Neuronal stem cell (in vitro differentiated cells): ENCODE data around the gene WNT6.

ENCODE experiments used
- DNase-seq: peaks from one replicate; pipeline ENCODE4 v3.0.0-alpha.2; 2013; ENCODE audit warnings: low spot score
- H2AFZ ChIP-seq: one replicate; pipeline ENCODE4 v1.6.1; 2013; ENCODE audit warnings: mild to moderate bottlenecking, low read length, inconsistent platforms
- H2AK5ac ChIP-seq: 2 replicates; pipeline ENCODE4 v1.6.1; 2013; ENCODE audit warnings: low read depth, mild to moderate bottlenecking, inconsistent platforms, low read length, moderate library complexity, mixed read lengths
- H2BK120ac ChIP-seq: 2 replicates; pipeline ENCODE4 v1.6.1; 2013; ENCODE audit warnings: low read depth, mild to moderate bottlenecking, inconsistent platforms, low read length, moderate library complexity, mixed read lengths
- H2BK12ac ChIP-seq: one replicate; pipeline ENCODE4 v1.6.1; 2013; ENCODE audit warnings: low read length, inconsistent platforms
- H2BK15ac ChIP-seq: 2 replicates; pipeline ENCODE4 v1.6.1; 2013; ENCODE audit warnings: mild to moderate bottlenecking, low read length, inconsistent platforms, mixed read lengths
- H2BK5ac ChIP-seq: one replicate; pipeline ENCODE4 v1.6.1; 2013; ENCODE audit warnings: inconsistent platforms, mild to moderate bottlenecking, low read length, moderate library complexity
- H3K14ac ChIP-seq: one replicate; pipeline ENCODE4 v1.6.1; 2013; ENCODE audit warnings: low read length, inconsistent platforms
- H3K18ac ChIP-seq: 2 replicates; pipeline ENCODE4 v1.6.1; 2013; ENCODE audit warnings: low read length, inconsistent platforms
- H3K23ac ChIP-seq: 2 replicates; pipeline ENCODE4 v1.6.1; 2013; ENCODE audit warnings: low read depth, mild to moderate bottlenecking, mixed read lengths, low read length, inconsistent platforms; ENCODE audit not compliant: poor library complexity
- H3K27ac ChIP-seq: replicated peaks from 3 replicates; pipeline ENCODE4 v1.5.1; 2013; ENCODE audit warnings: low read length, inconsistent platforms
- H3K27me3 ChIP-seq, 3 experiments: 2 replicates each; pipeline ENCODE4 v1.6.1; 2013; ENCODE audit warnings: low read length in 3 of 3, mild to moderate bottlenecking in 2 of 3, inconsistent platforms in 1 of 3, low read depth in 1 of 3, mixed read lengths in 1 of 3, moderate library complexity in 1 of 3; ENCODE audit not compliant: control insufficient read depth in 3 of 3, insufficient read depth in 3 of 3
- H3K36me3 ChIP-seq, 2 donors: replicated peaks in 1 of 2; 2 replicates each; pipeline ENCODE4 v1.6.1; 2013; ENCODE audit warnings: low read length in 2 of 2; ENCODE audit not compliant: control insufficient read depth in 2 of 2, insufficient read depth in 2 of 2
- H3K4ac ChIP-seq: 2 replicates; pipeline ENCODE4 v1.6.1; 2013; ENCODE audit warnings: inconsistent platforms, mild to moderate bottlenecking, low read length, moderate library complexity
- H3K4me1 ChIP-seq, 2 donors: 1 replicate in 1 of 2; 2 replicates in 1 of 2; pipeline ENCODE4 v1.6.1; 2013; ENCODE audit warnings: low read length in 2 of 2, low read depth in 1 of 2; ENCODE audit not compliant: control insufficient read depth in 2 of 2, insufficient read depth in 1 of 2
- H3K4me2 ChIP-seq: one replicate; pipeline ENCODE4 v1.6.1; 2013; ENCODE audit warnings: mild to moderate bottlenecking, low read length, inconsistent platforms; ENCODE audit not compliant: insufficient read depth, poor library complexity, severe bottlenecking
- H3K4me3 ChIP-seq, 2 donors: 2 replicates each; pipeline ENCODE4 v1.5.1; 2013; ENCODE audit warnings: low read length in 2 of 2, mild to moderate bottlenecking in 2 of 2, inconsistent platforms in 1 of 2, moderate library complexity in 1 of 2
- H3K79me1 ChIP-seq: one replicate; pipeline ENCODE4 v1.6.1; 2013; ENCODE audit warnings: low read depth, mild to moderate bottlenecking, inconsistent platforms, low read length, moderate library complexity
- H3K9ac ChIP-seq: one replicate; pipeline ENCODE4 v1.6.1; 2013; ENCODE audit warnings: mild to moderate bottlenecking, low read depth, low read length, inconsistent platforms; ENCODE audit not compliant: poor library complexity
- H3K9me3 ChIP-seq, 2 donors: replicated peaks in 1 of 2; 2 replicates each; pipeline versions ENCODE3 to v1.6.1; 2013; ENCODE audit warnings: low read length in 2 of 2, mild to moderate bottlenecking in 2 of 2, inconsistent platforms in 1 of 2, low read depth in 1 of 2, mixed read lengths in 1 of 2, moderate library complexity in 1 of 2; ENCODE audit not compliant: control insufficient read depth in 2 of 2, insufficient read depth in 1 of 2
- H4K8ac ChIP-seq: one replicate; pipeline ENCODE4 v1.6.1; 2013; ENCODE audit warnings: low read depth, mild to moderate bottlenecking, inconsistent platforms, low read length, moderate library complexity
- H4K91ac ChIP-seq: one replicate; pipeline ENCODE4 v1.6.1; 2013; ENCODE audit warnings: low read length, low read depth, mild to moderate bottlenecking, inconsistent platforms; ENCODE audit not compliant: poor library complexity
- WGBS, 2 donors: extraction: QIAGEN DNeasy Blood & Tissue Kit; methylation state at CpG; one replicate each; pipeline ENCODE4 v1.1.7; 2013; ENCODE audit warnings: missing lambda C conversion rate in 2 of 2, mixed read lengths in 1 of 2; ENCODE audit not compliant: insufficient read length in 2 of 2, insufficient replicate concordance in 1 of 2; ENCODE audit errors: extremely low coverage in 2 of 2; 5-methylcytosine and 5-hydroxymethylcytosine counted together

Gene WNT6

GRCh38 chr2:218830526-218831306 lies 28.9 kb upstream of the WNT6 start:
- Histone ChIP-seq H3K36me3 (no peaks in the 10 kb centered on the region), H3K4me3 (no peak overlapping the region), H2AFZ (no peak overlapping the region), H3K79me1 (no peaks in the 10 kb centered on the region), H2BK120ac (no peak overlapping the region), H4K91ac (no peak overlapping the region), H3K9ac (peak overlapping the region; percentile 5), H2BK12ac (no peak overlapping the region), H3K4me2 (no peak overlapping the region), H2BK5ac (no peak overlapping the region), H3K9me3 (no peaks in the 10 kb centered on the region), H3K18ac (no peak overlapping the region), H4K8ac (no peak overlapping the region), H3K14ac (peak overlapping the region; percentile 60), H2AK5ac (no peak overlapping the region), H3K4me1 (peaks cover 0 to 3% of the 10 kb centered on the region in 2 donors), H2BK15ac (no peak overlapping the region), H3K4ac (no peak overlapping the region), H3K27ac (no peak overlapping the region), H3K27me3 (peaks cover 0 to 55% (median 0%) of the 10 kb centered on the region in 3 experiments), H3K23ac (no peak overlapping the region)
- no peak for DNase-seq
- WGBS, 2 donors: no CpG with 5 or more reads among the region's 3 CpGs

DNA sequence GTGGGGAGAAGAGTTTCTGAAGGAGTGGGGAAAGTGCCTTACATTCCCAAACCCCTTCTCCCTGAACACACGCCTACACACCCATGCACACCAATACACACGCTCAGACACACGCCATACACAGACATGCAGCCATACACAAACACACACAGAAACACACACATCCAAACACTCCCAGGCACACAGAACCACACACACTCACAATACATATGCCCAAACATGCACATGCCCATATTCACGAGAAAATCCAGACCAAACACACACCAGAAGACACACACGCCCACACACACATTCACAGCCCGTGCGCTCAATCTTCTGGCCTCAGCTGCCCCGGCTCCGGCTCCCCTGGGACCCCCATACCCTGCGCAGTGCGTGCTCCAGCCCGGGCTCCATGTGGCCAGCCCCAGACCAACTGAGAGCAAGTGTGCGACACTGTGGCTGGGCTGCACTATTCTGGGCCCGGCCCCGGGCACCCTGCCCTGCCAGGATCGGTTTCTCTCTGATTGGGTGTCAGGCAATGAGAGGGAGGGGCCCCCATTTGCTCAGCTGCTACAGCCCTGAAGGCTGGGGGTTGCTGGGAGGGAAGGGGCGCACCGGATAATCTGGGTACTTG lies 28.1 kb upstream of the WNT6 start, which contains the start of gene PRKAG3:
Gene PRKAG3, minus strand, starts transcription at position 426 of the 613 bp plus-strand sequence.
- Histone ChIP-seq H3K4me2 (no peak within 1 kb of the TSS), H3K4me1 (peaks cover 0 to 3% of the 10 kb centered on the region in 2 donors), H2BK15ac (no peak within 1 kb of the TSS), H3K9me3 (no peaks in the 10 kb centered on the region), H4K8ac (no peak within 1 kb of the TSS), H3K4ac (no peak within 1 kb of the TSS), H3K79me1 (no peaks in the 10 kb centered on the region), H3K27me3 (peaks cover 0 to 56% (median 0%) of the 10 kb centered on the region in 3 experiments), H3K9ac (peak within 1 kb of the TSS; percentile 9), H3K4me3 (no peak within 1 kb of the TSS), H3K14ac (no peak within 1 kb of the TSS), H2BK12ac (no peak within 1 kb of the TSS), H2BK120ac (no peak within 1 kb of the TSS), H3K23ac (no peak within 1 kb of the TSS), H2BK5ac (no peak within 1 kb of the TSS), H2AK5ac (no peak within 1 kb of the TSS), H3K18ac (no peak within 1 kb of the TSS), H2AFZ (no peak within 1 kb of the TSS), H4K91ac (no peak within 1 kb of the TSS), H3K27ac (no peak within 1 kb of the TSS), H3K36me3 (no peaks in the 10 kb centered on the region)
- no CpG with 5 or more reads among the region's 18 CpGs for WGBS, 2 donors
- no peak for DNase-seq

- no peak overlapping the region for H2AK5ac ChIP-seq
- H4K91ac ChIP-seq: no peak overlapping the region
- no peak overlapping the region for H2BK5ac ChIP-seq
- no peak overlapping the region for H3K23ac ChIP-seq
- H2AFZ ChIP-seq: no peak overlapping the region
- H3K4me1 ChIP-seq: peaks cover 0 to 3% of the 10 kb centered on the region in 2 donors
- H2BK15ac ChIP-seq: no peak overlapping the region
- no peak overlapping the region for H2BK12ac ChIP-seq
- H3K4me3 ChIP-seq: no peak overlapping the region
- DNase-seq: no peak
- H3K4ac ChIP-seq: no peak overlapping the region
- no peak overlapping the region for H2BK120ac ChIP-seq
- H3K18ac ChIP-seq: no peak overlapping the region
- H3K9me3 ChIP-seq: no peaks in the 10 kb centered on the region
- no peak overlapping the region for H4K8ac ChIP-seq
- no CpG with 5 or more reads among the region's 3 CpGs for WGBS, 2 donors
- H3K36me3 ChIP-seq: no peaks in the 10 kb centered on the region
- H3K4me2 ChIP-seq: no peak overlapping the region
- peaks cover 0 to 56% (median 0%) of the 10 kb centered on the region in 3 experiments for H3K27me3 ChIP-seq
- H3K79me1 ChIP-seq: no peaks in the 10 kb centered on the region
- H3K14ac ChIP-seq: no peak overlapping the region
- no peak overlapping the region for H3K27ac ChIP-seq
- no peak overlapping the region for H3K9ac ChIP-seq
Observed at GRCh38 chr2:218832081-218832480, 27.5 kb upstream of the WNT6 start.

- H3K4me1 ChIP-seq: peaks cover 0 to 3% of the 10 kb centered on the region in 2 donors
- DNase-seq: no peak
- H3K23ac ChIP-seq: no peak overlapping the region
- WGBS, 2 donors: no CpG with 5 or more reads among the region's 3 CpGs
- H4K8ac ChIP-seq: no peak overlapping the region
- H4K91ac ChIP-seq: no peak overlapping the region
- H2BK15ac ChIP-seq: no peak overlapping the region
- H2BK5ac ChIP-seq: no peak overlapping the region
- no peak overlapping the region for H3K14ac ChIP-seq
- H3K18ac ChIP-seq: no peak overlapping the region
- H3K4me3 ChIP-seq: no peak overlapping the region
- H3K79me1 ChIP-seq: no peaks in the 10 kb centered on the region
- H3K36me3 ChIP-seq: no peaks in the 10 kb centered on the region
- H2BK12ac ChIP-seq: no peak overlapping the region
- peaks cover 0 to 4% of the 10 kb centered on the region in 2 donors for H3K9me3 ChIP-seq
- no peak overlapping the region for H2AK5ac ChIP-seq
- H3K4me2 ChIP-seq: no peak overlapping the region
- H3K27me3 ChIP-seq: peaks cover 0 to 56% (median 0%) of the 10 kb centered on the region in 3 experiments
- H3K9ac ChIP-seq: no peak overlapping the region
- H2BK120ac ChIP-seq: no peak overlapping the region
- H2AFZ ChIP-seq: no peak overlapping the region
- no peak overlapping the region for H3K27ac ChIP-seq
- H3K4ac ChIP-seq: no peak overlapping the region
Observed at GRCh38 chr2:218832520-218832919, 27.1 kb upstream of the WNT6 start.
